ENCODE measurements around the gene CMAS. TPM values are rescaled to one million over a fixed set of nuclear protein-coding genes. Genes with fewer than 3 reads are reported as not detected.

CMAS gene
- total RNA-seq, 2 experiments from 2014 or later: 37.9 to 38.2 TPM

Other genes with a start within 250 kb of the CMAS start
- gene ABCC9, start 104.8 kb upstream of the CMAS start, total RNA-seq: not detected